ENCODE results near the gene DDX25.

DDX25 gene

GRCh38 chr11:125931116-125931515 lies 26.8 kb downstream of the DDX25 start:
- DNase-seq (ENCODE audit: low read depth) = no peak
- no peak for TF ChIP-seq CTCF (conservative IDR thresholded peaks at IDR 0.05; ENCODE audit: low read length)
- no peak overlapping the region for H3K4me3 ChIP-seq (ENCODE audit: low read length)

- DNase-seq (ENCODE audit: low read depth) = no peak
- no peak overlapping the region for H3K4me3 ChIP-seq (ENCODE audit: low read length)
- no peak for TF ChIP-seq CTCF (conservative IDR thresholded peaks at IDR 0.05; ENCODE audit: low read length)
Measured at GRCh38 chr11:125931668-125932067, 27.4 kb downstream of the DDX25 start.

GRCh38 chr11:125932301-125932700 lies 28.0 kb downstream of the DDX25 start:
- no peak for DNase-seq (ENCODE audit: low read depth)
- no peak for TF ChIP-seq CTCF (conservative IDR thresholded peaks at IDR 0.05; ENCODE audit: low read length)

GRCh38 chr11:125933030-125933813 lies 28.9 kb downstream of the DDX25 start:
- no peak overlapping the region for H3K4me3 ChIP-seq (ENCODE audit: low read length)
- no peak for TF ChIP-seq CTCF (conservative IDR thresholded peaks at IDR 0.05; ENCODE audit: low read length)
- no peak for DNase-seq (ENCODE audit: low read depth)

More at GRCh38 chr11:125932301-125932700, 28.0 kb downstream of the DDX25 start:
- H3K4me3 ChIP-seq (ENCODE audit: low read length) = no peak overlapping the region

- H3K4me3 ChIP-seq (ENCODE audit: low read length) = no peak overlapping the region
- TF ChIP-seq CTCF (conservative IDR thresholded peaks at IDR 0.05; ENCODE audit: low read length) = no peak
- no peak for DNase-seq (ENCODE audit: low read depth)
Measured at GRCh38 chr11:125934473-125934872, 30.2 kb downstream of the DDX25 start.

GRCh38 chr11:125935056-125935455 lies 30.7 kb downstream of the DDX25 start:
- no peak overlapping the region for H3K4me3 ChIP-seq (ENCODE audit: low read length)
- DNase-seq (ENCODE audit: low read depth) = no peak
- no peak for TF ChIP-seq CTCF (conservative IDR thresholded peaks at IDR 0.05; ENCODE audit: low read length)

- DNase-seq (ENCODE audit: low read depth) = peak; percentile 19
- H3K4me3 ChIP-seq (ENCODE audit: low read length) = no peak overlapping the region
- TF ChIP-seq CTCF (conservative IDR thresholded peaks at IDR 0.05; ENCODE audit: low read length) = no peak
Measured at GRCh38 chr11:125935618-125936199, 31.4 kb downstream of the DDX25 start.
